Activated CD8-positive, alpha-beta memory T cell treated with anti-CD3 and anti-CD28 coated beads for 1 hour (primary cell): ENCODE data around the gene CR1L.
"Not testable (repeated sequence)": the region's sequence is repeated elsewhere in the genome, so short reads cannot be mapped to it uniquely, and the experiment has no call there.

Experiments used
- DNase-seq, 2 donors: peaks; one replicate each; pipeline ENCODE4 v3.0.0-alpha.2; 2020; ENCODE audit warnings: low read depth in 1 of 2; ENCODE audit errors: extremely low read depth in 1 of 2

The CR1L gene

GRCh38 chr1:207645635-207646081 is 725 bp downstream of the CR1L start:
- DNase-seq: no peak

DNA sequence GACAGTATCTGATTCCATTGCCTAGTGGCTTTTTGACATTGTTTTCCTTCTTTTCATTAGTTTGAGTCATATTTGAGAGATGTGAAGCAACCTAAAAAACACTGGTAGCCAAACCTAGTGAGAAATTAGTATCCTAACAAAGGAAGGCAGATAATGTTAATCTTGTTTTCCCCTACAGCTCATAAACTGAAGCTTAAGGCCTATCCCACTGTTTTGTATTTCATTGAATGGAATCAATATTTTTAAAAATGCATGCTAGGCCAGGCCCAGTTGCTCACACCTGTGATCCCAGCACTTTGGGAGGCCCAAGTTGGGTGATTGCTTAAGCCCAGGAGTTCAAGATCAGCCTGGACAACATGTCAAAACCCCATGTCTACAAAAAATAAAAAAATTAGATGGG is 1.2 kb downstream of the CR1L start:
- DNase-seq: no peak

GRCh38 chr1:207646944-207647579 is 2.1 kb downstream of the CR1L start:
- no peak for DNase-seq

DNA sequence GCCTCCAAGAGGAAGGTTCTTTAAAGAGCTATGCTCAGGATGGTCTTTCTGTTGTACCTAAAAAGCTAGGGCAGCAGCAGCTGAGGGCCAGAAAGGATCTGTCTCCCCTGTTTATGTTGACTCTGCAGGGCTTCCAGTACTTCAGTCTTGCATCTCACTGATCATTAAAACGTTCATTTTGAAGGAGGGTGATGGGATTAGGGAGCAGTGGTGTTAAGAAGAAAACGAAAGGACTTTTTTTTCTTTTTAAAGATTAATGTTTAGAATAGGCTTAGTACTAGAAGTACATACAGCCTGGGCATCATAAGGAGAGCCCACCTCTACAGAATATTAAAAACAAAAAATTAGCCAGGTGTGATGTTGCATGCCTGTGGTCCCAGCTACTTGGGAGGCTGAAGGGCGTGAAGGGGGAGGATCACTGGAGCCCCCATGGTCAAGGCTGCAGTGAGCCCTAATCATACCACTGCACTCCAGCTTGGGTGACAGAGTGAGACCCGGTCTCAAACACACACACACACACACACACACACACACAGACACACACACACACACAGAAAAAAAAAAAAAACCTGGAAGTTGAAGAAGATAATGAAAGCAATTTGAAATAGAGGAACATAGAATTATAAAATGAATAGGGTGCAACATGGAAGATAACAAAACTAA is 2.9 kb downstream of the CR1L start:
- DNase-seq: no peak

DNA sequence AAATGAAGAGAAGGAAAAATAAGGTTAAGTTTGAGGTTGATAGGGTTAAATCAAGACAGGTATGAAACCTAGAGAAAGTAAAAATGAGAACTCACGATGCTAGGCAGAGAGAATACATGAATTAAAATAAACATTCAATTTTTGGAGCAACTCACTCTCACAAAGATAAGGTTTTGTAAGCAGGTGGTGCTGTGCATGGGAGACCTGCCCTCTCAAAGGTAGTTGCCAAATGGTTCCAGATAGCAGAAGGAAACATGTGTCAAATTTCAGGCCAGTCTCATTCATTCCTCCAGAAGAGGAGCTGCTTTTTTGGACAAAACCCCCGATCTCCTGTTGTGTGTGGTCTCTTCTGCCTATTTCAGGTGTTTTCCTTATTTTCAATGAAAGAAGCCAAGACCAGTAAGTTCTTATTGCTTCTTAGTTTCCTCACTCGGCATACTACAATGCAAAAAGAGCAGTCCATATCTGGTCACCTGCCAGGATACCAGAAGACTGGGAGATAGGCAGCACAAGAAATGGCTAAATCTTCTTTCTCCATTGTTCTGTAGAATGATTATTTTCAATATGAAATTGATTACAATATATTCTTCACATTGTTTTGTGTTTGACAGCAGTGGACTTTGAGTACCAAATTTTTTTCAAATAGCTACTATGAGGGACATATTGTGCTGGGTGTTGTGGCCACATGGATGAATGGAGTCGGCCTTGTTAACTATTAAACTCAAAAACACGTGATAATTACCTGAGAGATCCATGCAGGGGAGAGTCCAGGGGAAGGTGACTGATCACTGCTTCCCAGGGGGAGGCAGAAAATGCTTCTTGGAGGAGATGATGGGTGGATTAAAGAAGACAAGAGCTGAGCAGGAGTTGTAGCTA is 3.6 kb downstream of the CR1L start:
- no peak for DNase-seq

- no peak for DNase-seq
Observed at GRCh38 chr1:207649210-207649753, 4.3 kb downstream of the CR1L start.

DNA sequence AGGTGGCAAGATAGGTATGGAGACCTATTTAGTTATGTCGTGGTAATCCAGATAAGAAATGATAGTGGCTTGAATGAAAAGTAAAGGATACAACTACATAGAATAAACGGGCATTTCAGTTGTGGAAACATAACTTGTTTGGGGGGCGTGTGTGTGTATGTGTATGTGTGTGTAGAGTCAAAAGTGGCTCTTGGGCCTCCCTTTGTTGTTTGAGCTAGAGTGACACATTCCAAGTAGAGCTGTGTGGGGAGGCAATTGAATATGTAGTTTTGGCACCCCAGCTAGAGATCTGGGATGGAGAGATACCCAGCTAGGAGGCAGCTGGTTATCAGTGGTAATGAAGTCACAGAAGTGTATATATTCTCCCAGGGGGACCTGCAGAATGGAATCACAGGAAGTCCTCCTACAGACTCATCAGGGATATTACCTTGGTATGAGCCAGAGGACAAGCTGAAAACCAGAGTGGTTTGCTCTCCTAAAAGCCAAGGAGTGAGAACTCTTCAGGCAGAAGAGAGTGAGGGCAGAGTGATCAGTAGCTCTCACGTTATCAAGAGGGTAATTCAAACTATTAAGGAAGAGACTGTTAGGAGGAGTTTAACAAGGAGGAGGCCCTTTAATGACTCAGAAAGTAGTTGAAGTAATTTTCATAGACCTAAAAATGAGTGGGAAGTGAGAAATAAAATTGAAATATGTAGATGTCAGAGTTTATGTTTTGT is 5.1 kb downstream of the CR1L start:
- no peak for DNase-seq

- DNase-seq: no peak
Observed at GRCh38 chr1:207651583-207651982, 6.7 kb downstream of the CR1L start.

- DNase-seq: no peak
Observed at GRCh38 chr1:207654320-207654719, 9.4 kb downstream of the CR1L start.

- no peak for DNase-seq
Observed at GRCh38 chr1:207658408-207658807, 13.5 kb downstream of the CR1L start.

- no peak for DNase-seq
Observed at GRCh38 chr1:207658904-207659485, 14.1 kb downstream of the CR1L start.

DNA sequence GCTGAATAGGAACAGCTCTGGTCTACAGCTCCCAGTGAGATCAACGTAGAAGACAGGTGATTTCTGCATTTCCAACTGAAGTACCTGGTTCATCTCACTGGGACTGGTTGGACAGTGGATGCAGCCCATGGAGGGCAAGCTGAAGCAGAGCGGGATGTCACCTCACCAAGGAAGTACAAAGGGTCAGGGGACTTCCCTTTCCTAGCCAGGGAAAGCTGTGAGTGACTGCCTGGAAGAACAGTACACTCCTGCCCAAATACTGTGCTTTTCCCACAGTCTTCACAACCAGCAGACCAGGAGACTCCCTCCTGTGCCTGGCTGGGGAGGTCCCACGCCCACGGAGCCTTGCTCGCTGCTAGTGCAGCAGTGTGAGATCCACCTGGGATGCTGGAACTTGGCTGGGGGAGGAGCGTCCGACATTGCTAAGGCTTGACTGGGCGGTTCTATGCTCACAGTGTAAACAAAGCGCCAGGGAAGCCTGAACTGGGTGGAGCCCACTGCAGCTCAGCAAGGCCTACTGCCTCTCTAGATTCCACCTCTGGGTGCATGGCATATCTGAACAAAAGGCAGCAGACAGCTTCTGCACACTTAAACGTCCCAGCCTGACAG is 14.7 kb downstream of the CR1L start:
- DNase-seq: no peak

GRCh38 chr1:207661420-207661819 is 16.5 kb downstream of the CR1L start:
- not testable (repeated sequence) for DNase-seq

DNA sequence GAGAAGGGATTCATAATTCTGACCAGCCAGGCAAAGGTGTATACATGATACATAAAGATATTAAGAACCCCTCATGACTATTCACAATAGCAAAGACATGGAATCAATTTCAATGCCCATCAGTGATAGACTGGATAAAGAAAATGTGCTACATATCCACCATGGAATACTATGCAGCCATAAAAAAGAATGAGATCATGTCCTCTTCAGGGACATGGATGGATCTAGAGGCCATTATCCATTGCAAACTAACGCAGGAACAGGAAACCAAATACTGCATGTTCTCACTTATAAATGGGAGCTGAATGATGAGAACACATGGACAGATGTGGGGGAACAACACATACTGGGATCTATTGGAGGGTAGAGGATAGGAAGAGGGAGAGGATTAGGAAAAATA is 21.4 kb downstream of the CR1L start:
- no peak for DNase-seq

DNA sequence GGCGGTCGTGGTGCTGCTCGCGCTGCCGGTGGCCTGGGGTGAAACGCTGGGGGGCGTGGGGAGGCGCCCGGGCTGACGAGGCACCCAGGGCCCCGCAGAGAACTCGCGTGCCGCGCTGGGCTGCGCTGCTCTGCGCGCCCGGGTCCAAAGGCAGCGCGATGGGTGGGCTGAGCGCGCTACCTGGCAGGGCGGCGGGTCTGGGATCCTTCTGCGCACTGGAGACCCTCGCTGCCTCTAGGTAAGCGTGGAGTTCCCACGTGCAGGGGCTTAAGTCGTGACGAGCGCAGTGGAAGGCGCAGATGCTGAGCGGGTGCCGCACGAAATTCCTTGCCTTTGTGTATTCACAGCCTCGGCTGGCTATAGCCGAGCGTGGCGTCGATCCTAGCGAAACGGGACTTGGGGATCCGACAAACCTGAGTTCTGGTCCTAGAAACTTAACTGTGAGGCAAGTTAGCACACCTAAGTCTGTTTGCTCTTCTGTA is 24.6 kb downstream of the CR1L start:
- DNase-seq: no peak

GRCh38 chr1:207670192-207670591 is 25.3 kb downstream of the CR1L start:
- DNase-seq: no peak

DNA sequence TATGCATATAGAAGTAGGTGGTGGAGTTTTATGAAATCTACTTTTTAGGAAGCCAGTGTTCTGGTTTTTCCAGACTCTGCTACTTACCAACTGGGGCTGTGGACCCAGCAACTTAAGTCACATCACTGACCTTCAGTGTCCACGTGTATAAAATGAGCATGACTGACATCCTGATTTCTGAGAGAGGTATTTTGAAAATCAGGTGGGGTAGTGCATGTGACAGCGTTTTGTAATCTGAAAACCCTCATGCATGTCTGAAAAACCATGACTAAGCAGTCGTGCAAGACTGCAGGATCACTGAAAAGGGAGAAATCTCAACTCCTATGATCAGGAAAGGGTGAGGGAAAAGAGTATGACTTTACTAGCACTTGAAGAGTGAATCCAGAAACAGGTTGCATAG is 26.1 kb downstream of the CR1L start:
- DNase-seq: no peak

GRCh38 chr1:207672522-207673130 is 27.7 kb downstream of the CR1L start:
- DNase-seq: no peak

DNA sequence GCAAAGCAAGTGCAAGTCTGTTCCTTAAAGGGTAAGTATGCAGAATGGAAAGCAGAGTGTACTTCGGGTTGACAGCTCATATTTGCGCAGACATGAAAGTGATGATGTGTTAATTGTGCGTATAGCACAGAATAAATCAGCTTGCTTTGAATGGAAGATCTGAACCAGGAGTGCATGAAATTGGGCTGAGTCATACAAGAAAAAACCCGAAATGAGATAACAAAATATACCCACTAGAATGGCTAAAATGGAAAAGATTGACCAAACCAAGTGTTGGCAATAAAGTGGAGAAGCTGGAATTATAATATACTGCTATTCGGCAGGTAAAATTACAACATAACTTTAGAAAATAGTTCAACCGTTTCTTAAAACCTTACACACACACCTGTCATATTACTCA is 28.5 kb downstream of the CR1L start:
- DNase-seq: no peak

GRCh38 chr1:207676153-207676552 is 31.2 kb downstream of the CR1L start:
- no peak for DNase-seq
